HepG2 (cell line): ENCODE data around the gene CYP2J2. TPM values are rescaled to one million over a fixed set of nuclear protein-coding genes. Genes with fewer than 3 reads are reported as not detected.

Source experiments
- ARNT ChIP-seq: fragments of 450-650 bp; IDR thresholded peaks from 2 replicates; pipeline ENCODE4 v1.6.1; 2017
- DNMT1 ChIP-seq: sonication (generic); formaldehyde crosslinking; IDR thresholded peaks from 2 replicates; pipeline ENCODE4 v1.5.1; 2020; ENCODE audit warnings: mild to moderate bottlenecking, missing genetic modification reagents
- KDM4B ChIP-seq: sonication (generic); formaldehyde crosslinking; IDR thresholded peaks from 2 replicates; pipeline ENCODE4 v1.4.0; 2020; ENCODE audit warnings: missing genetic modification reagents
- MED13 ChIP-seq: sonication (generic); formaldehyde crosslinking; IDR thresholded peaks from 2 replicates; pipeline ENCODE4 v1.5.0; 2020; ENCODE audit warnings: missing genetic modification reagents
- PHF5A ChIP-seq: IDR thresholded peaks from one replicate; pipeline ENCODE4 v1.6.1; 2018; ENCODE audit warnings: low read depth, missing genetic modification reagents; ENCODE audit not compliant: unreplicated experiment
- PHF8 ChIP-seq: sonication (generic); formaldehyde crosslinking; IDR thresholded peaks from 2 replicates; pipeline ENCODE4 v1.5.0; 2020; ENCODE audit warnings: missing genetic modification reagents
- PPARG ChIP-seq: conservative IDR thresholded peaks from 2 replicates; pipeline ENCODE4 v1.6.1; 2016; ENCODE audit warnings: missing biosample characterization, missing genetic modification reagents
- SYNCRIP ChIP-seq: fragments of 200-400 bp; formaldehyde crosslinking; IDR thresholded peaks from 2 replicates; pipeline ENCODE4 v1.6.1; 2018; ENCODE audit warnings: mild to moderate bottlenecking, low read depth, low read length; ENCODE audit not compliant: insufficient read depth
- ZNF121 ChIP-seq: sonication (generic); formaldehyde crosslinking; IDR thresholded peaks from 2 replicates; pipeline ENCODE4 v1.5.0; 2020; ENCODE audit warnings: mild to moderate bottlenecking, missing genetic modification reagents
- ZNF160 ChIP-seq: sonication (generic); formaldehyde crosslinking; IDR thresholded peaks from 2 replicates; pipeline ENCODE4 v1.8.0; 2022; ENCODE audit warnings: mild to moderate bottlenecking, inconsistent platforms, missing genetic modification reagents
- ZNF343 ChIP-seq: sonication (generic); formaldehyde crosslinking; IDR thresholded peaks from 2 replicates; pipeline ENCODE4 v1.4.0; 2020; ENCODE audit warnings: mild to moderate bottlenecking, missing genetic modification reagents
- ZNF7 ChIP-seq: IDR thresholded peaks from 2 replicates; pipeline ENCODE4 v1.6.1; 2016; ENCODE audit warnings: missing biosample characterization, missing genetic modification reagents
- ZNF883 ChIP-seq: sonication (generic); formaldehyde crosslinking; IDR thresholded peaks from 2 replicates; pipeline ENCODE4 v1.5.1; 2020; ENCODE audit warnings: mild to moderate bottlenecking, missing genetic modification reagents; ENCODE audit errors: not compliant biosample characterization
- ZSCAN29 ChIP-seq: sonication (generic); formaldehyde crosslinking; conservative IDR thresholded peaks from 2 replicates; pipeline ENCODE4 v1.4.0; 2020; ENCODE audit warnings: mild to moderate bottlenecking, missing genetic modification reagents
- polyA plus RNA-seq, 8 experiments: library from polyadenylated mRNA; depleted of rRNA in 3 of 8; stranded (reverse) in 7 of 8; unstranded in 1 of 8; fragments of >200 nt; fragmentation: Illumina TruSeq in 4 of 8; extraction: Trizol in 4 of 8; gene quantifications; 2 replicates each; pipeline versions ENCODE4 v1.2.1 to v1.2.3, GENCODE V29; 2011 to 2016; ENCODE audit warnings: low read depth in 4 of 8, missing spikeins in 1 of 8, mixed read lengths in 1 of 8; ENCODE audit not compliant: insufficient read depth in 1 of 8
- total RNA-seq, 5 experiments: library from RNA; depleted of rRNA; stranded (reverse); fragments of >200 nt; fragmentation: Illumina TruSeq; extraction: Trizol; gene quantifications; 2 replicates each; pipeline ENCODE4 v1.2.3, GENCODE V29; 2016; ENCODE audit warnings: low read depth in 1 of 5
- TF ChIP-seq, protein P1 (sequence below): sonication (generic); formaldehyde crosslinking; IDR thresholded peaks from 2 replicates; pipeline ENCODE4 v1.8.1; 2023; ENCODE audit warnings: missing genetic modification reagents, mild to moderate bottlenecking, borderline replicate concordance
- TF ChIP-seq, protein P2 (sequence below): sonication (generic); formaldehyde crosslinking; IDR thresholded peaks from 2 replicates; pipeline ENCODE4 v1.4.0; 2020; ENCODE audit warnings: mild to moderate bottlenecking, missing genetic modification reagents
- TF ChIP-seq, protein P3 (sequence below): sonication (generic); formaldehyde crosslinking; IDR thresholded peaks from 2 replicates; pipeline ENCODE4 v1.4.0; 2020; ENCODE audit warnings: missing genetic modification reagents
- TF ChIP-seq, protein P4 (sequence below): sonication (generic); formaldehyde crosslinking; IDR thresholded peaks from 2 replicates; pipeline ENCODE4 v1.4.0; 2020; ENCODE audit warnings: missing genetic modification reagents
- TF ChIP-seq, protein P5 (sequence below): sonication (generic); formaldehyde crosslinking; IDR thresholded peaks from 2 replicates; pipeline ENCODE4 v1.9.0; 2021; ENCODE audit warnings: missing genetic modification reagents, borderline replicate concordance

The CYP2J2 gene
- total and polyA plus RNA-seq, 2 of the 13 experiments (the other 11 are each of a cell fraction or from before 2014, with no cell fraction given): 2.1 to 5.9 TPM

DNA sequence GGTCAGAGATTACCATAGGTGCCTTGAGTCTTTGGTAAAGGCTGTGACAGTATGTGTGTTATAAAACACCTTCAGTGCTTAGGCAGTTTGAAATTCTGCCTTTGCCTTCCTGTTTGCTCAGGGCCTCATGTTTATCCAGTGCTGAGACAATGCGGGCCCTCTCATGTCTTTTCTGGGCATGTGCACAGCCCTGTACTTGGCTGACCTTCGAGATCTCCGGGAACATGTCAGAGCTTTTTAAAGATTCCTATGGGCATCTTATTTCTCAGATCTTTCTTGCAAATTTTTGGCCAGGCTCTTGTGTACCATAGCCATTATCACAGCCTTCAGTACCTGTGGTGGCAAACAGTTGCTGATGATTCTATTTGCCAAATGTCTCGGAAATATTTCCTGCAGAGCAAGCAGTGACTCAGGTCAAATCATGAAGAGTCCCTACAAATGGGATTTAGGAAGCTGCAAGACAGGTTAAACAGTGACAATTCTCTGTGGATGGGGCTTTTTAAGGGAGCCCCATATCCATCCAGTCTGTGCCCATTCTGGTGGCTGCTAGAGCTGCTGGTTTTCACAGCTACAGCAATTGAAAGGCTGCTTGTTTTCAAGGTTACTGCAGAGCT, 69.7 kb downstream of the CYP2J2 start (continued):
- TF ChIP-seq, protein P1, sequence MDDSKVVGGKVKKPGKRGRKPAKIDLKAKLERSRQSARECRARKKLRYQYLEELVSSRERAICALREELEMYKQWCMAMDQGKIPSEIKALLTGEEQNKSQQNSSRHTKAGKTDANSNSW: no peak
- TF ChIP-seq KDM4B (no peak), PPARG (CRISPR knock-in tag) (no peak; the same call in 1 of the 2 replicates), ZNF343 (CRISPR knock-in tag) (no peak), PHF5A (peak; percentile 71), ARNT (no peak), PHF8 (CRISPR knock-in tag) (peak; percentile 23; the same call in 1 of the 2 replicates), ZNF121 (CRISPR knock-in tag) (no peak), ZNF160 (CRISPR knock-in tag) (no peak), DNMT1 (CRISPR knock-in tag) (no peak), SYNCRIP (no peak), ZSCAN29 (CRISPR knock-in tag) (no peak), ZNF7 (no peak), MED13 (no peak), ZNF883 (CRISPR knock-in tag) (no peak)
- TF ChIP-seq, protein P2, sequence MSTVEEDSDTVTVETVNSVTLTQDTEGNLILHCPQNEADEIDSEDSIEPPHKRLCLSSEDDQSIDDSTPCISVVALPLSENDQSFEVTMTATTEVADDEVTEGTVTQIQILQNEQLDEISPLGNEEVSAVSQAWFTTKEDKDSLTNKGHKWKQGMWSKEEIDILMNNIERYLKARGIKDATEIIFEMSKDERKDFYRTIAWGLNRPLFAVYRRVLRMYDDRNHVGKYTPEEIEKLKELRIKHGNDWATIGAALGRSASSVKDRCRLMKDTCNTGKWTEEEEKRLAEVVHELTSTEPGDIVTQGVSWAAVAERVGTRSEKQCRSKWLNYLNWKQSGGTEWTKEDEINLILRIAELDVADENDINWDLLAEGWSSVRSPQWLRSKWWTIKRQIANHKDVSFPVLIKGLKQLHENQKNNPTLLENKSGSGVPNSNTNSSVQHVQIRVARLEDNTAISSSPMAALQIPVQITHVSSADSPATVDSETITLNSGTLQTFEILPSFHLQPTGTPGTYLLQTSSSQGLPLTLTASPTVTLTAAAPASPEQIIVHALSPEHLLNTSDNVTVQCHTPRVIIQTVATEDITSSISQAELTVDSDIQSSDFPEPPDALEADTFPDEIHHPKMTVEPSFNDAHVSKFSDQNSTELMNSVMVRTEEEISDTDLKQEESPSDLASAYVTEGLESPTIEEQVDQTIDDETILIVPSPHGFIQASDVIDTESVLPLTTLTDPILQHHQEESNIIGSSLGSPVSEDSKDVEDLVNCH: no peak
- TF ChIP-seq, protein P3, sequence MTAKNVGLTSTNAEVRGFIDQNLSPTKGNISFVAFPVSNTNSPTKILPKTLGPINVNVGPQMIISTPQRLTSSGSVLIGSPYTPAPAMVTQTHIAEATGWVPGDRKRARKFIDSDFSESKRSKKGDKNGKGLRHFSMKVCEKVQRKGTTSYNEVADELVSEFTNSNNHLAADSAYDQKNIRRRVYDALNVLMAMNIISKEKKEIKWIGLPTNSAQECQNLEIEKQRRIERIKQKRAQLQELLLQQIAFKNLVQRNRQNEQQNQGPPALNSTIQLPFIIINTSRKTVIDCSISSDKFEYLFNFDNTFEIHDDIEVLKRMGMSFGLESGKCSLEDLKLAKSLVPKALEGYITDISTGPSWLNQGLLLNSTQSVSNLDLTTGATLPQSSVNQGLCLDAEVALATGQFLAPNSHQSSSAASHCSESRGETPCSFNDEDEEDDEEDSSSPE (CRISPR knock-in tag): 0 out of 2 replicates have a peak, but pooled peaks have one; percentile 33
- TF ChIP-seq, protein P4, sequence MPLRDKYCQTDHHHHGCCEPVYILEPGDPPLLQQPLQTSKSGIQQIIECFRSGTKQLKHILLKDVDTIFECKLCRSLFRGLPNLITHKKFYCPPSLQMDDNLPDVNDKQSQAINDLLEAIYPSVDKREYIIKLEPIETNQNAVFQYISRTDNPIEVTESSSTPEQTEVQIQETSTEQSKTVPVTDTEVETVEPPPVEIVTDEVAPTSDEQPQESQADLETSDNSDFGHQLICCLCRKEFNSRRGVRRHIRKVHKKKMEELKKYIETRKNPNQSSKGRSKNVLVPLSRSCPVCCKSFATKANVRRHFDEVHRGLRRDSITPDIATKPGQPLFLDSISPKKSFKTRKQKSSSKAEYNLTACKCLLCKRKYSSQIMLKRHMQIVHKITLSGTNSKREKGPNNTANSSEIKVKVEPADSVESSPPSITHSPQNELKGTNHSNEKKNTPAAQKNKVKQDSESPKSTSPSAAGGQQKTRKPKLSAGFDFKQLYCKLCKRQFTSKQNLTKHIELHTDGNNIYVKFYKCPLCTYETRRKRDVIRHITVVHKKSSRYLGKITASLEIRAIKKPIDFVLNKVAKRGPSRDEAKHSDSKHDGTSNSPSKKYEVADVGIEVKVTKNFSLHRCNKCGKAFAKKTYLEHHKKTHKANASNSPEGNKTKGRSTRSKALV (CRISPR knock-in tag): no peak
- TF ChIP-seq, protein P5, sequence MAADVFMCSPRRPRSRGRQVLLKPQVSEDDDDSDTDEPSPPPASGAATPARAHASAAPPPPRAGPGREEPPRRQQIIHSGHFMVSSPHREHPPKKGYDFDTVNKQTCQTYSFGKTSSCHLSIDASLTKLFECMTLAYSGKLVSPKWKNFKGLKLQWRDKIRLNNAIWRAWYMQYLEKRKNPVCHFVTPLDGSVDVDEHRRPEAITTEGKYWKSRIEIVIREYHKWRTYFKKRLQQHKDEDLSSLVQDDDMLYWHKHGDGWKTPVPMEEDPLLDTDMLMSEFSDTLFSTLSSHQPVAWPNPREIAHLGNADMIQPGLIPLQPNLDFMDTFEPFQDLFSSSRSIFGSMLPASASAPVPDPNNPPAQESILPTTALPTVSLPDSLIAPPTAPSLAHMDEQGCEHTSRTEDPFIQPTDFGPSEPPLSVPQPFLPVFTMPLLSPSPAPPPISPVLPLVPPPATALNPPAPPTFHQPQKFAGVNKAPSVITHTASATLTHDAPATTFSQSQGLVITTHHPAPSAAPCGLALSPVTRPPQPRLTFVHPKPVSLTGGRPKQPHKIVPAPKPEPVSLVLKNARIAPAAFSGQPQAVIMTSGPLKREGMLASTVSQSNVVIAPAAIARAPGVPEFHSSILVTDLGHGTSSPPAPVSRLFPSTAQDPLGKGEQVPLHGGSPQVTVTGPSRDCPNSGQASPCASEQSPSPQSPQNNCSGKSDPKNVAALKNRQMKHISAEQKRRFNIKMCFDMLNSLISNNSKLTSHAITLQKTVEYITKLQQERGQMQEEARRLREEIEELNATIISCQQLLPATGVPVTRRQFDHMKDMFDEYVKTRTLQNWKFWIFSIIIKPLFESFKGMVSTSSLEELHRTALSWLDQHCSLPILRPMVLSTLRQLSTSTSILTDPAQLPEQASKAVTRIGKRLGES (CRISPR knock-in tag): no peak
